SK-N-SH (cell line): ENCODE measurements around the gene SHROOM4. TPM values are rescaled to one million over a fixed set of nuclear protein-coding genes. Genes with fewer than 3 reads are reported as not detected.

Experiments used
- CTCF ChIA-PET: fragments of 300-600, 350-600 bp; formaldehyde crosslinking; extraction: SDS; loops from one replicate; lab custom pipeline; 2021; lab: Yijun Ruan, JAX
- POLR2A ChIA-PET: fragments of 350-600 bp; sonication (Branson Sonifier 250); formaldehyde crosslinking; extraction: SDS; loops from one replicate; lab custom pipeline; 2020; ENCODE audit warnings: antibody characterized with exemption, inconsistent platforms; lab: Yijun Ruan, JAX
- DNase-seq: peaks from one replicate; pipeline ENCODE4 v3.0.0; 2012
- H2AFZ ChIP-seq: fragments of 200-600 bp; sonication (generic); 2 replicates; pipeline ENCODE4 v1.8.1; 2016; ENCODE audit warnings: antibody characterized with exemption, mild to moderate bottlenecking, low read depth
- H3F3A ChIP-seq: fragments of 200-600 bp; sonication (generic); replicated peaks from 2 replicates; pipeline ENCODE3; 2016; ENCODE audit warnings: antibody characterized with exemption, mild to moderate bottlenecking; ENCODE audit not compliant: insufficient read depth
- H3K27ac ChIP-seq, 2 experiments: fragments of 200-500 bp in 1 of 2; fragments of 200-600 bp in 1 of 2; sonication (Bioruptor generic) in 1 of 2; sonication (generic), shearing (Covaris generic) in 1 of 2; 2 replicates each; pipeline versions ENCODE4 v1.5.1 to v1.6.1; 2014 to 2016; ENCODE audit warnings: low read depth in 2 of 2, inconsistent platforms in 1 of 2, low read length in 1 of 2, mild to moderate bottlenecking in 1 of 2, mixed read lengths in 1 of 2
- H3K27me3 ChIP-seq: fragments of 200-600 bp; sonication (generic), shearing (Covaris generic); 2 replicates; pipeline ENCODE4 v1.6.1; 2016; ENCODE audit warnings: mixed run types; ENCODE audit not compliant: insufficient read depth
- H3K36me3 ChIP-seq, 2 experiments: fragments of 200-500 bp in 1 of 2; fragments of 200-600 bp in 1 of 2; sonication (Bioruptor generic) in 1 of 2; sonication (generic) in 1 of 2; replicated peaks in 1 of 2; 2 replicates each; pipeline versions ENCODE3 to v1.5.1; 2014 to 2016; ENCODE audit warnings: low read length in 1 of 2, mild to moderate bottlenecking in 1 of 2; ENCODE audit not compliant: insufficient read depth in 2 of 2, control insufficient read depth in 1 of 2
- H3K4me1 ChIP-seq, 2 experiments: fragments of 200-500 bp in 1 of 2; fragments of 200-600 bp in 1 of 2; sonication (Bioruptor generic) in 1 of 2; sonication (generic), shearing (Covaris generic) in 1 of 2; 2 replicates each; pipeline versions ENCODE4 v1.5.1 to v1.6.1; 2014 to 2016; ENCODE audit warnings: low read depth in 1 of 2, low read length in 1 of 2, mixed run types in 1 of 2; ENCODE audit not compliant: insufficient read depth in 2 of 2, control insufficient read depth in 1 of 2
- H3K4me2 ChIP-seq: fragments of 200-600 bp; sonication (generic), shearing (Covaris generic); 2 replicates; pipeline ENCODE4 v1.6.1; 2017; ENCODE audit warnings: mixed run types
- H3K4me3 ChIP-seq, 2 experiments: fragments of 200-500 bp in 1 of 2; fragments of 200-600 bp in 1 of 2; sonication (Bioruptor generic) in 1 of 2; sonication (generic), shearing (Covaris generic) in 1 of 2; 2 replicates each; pipeline versions ENCODE4 v1.5.1 to v1.8.1; 2014 to 2016; ENCODE audit warnings: low read depth in 2 of 2, inconsistent platforms in 1 of 2, low read length in 1 of 2, mild to moderate bottlenecking in 1 of 2, mixed read lengths in 1 of 2, moderate library complexity in 1 of 2
- H3K79me2 ChIP-seq: fragments of 200-600 bp; sonication (generic); 2 replicates; pipeline ENCODE4 v1.8.1; 2017; ENCODE audit warnings: mild to moderate bottlenecking; ENCODE audit not compliant: insufficient read depth
- H3K9ac ChIP-seq: fragments of 200-600 bp; sonication (generic); 2 replicates; pipeline ENCODE4 v1.6.1; 2017; ENCODE audit warnings: mixed run types
- H3K9me2 ChIP-seq: fragments of 200-600 bp; sonication (generic); 2 replicates; pipeline ENCODE4 v1.6.1; 2017; ENCODE audit warnings: mixed run types
- H3K9me3 ChIP-seq: fragments of 200-600 bp; sonication (generic); 2 replicates; pipeline ENCODE4 v1.6.1; 2017; ENCODE audit warnings: mixed run types, mild to moderate bottlenecking, moderate library complexity
- H4K20me1 ChIP-seq: fragments of 200-600 bp; sonication (generic); 2 replicates; pipeline ENCODE4 v1.6.1; 2017; ENCODE audit warnings: mild to moderate bottlenecking, mixed run types; ENCODE audit not compliant: insufficient read depth
- CTCF ChIP-seq: fragments of 200-600 bp; sonication (generic); IDR thresholded peaks from 2 replicates; pipeline ENCODE4 v1.6.1; 2017; ENCODE audit warnings: antibody characterized with exemption, mild to moderate bottlenecking, moderate library complexity
- ELF1 ChIP-seq: IDR thresholded peaks from 2 replicates; pipeline ENCODE4 v1.4.0; 2012
- EZH2phosphoT487 ChIP-seq: fragments of 200-600 bp; sonication (generic); IDR thresholded peaks from 2 replicates; pipeline ENCODE4 v1.6.1; 2017; ENCODE audit warnings: low read depth, mixed run types, mild to moderate bottlenecking, antibody characterized with exemption, moderate library complexity, borderline replicate concordance
- FOSL2 ChIP-seq: IDR thresholded peaks from 2 replicates; pipeline ENCODE4 v1.4.0; 2012; ENCODE audit warnings: low read depth, mild to moderate bottlenecking, moderate library complexity, borderline replicate concordance
- FOXJ3 ChIP-seq: sonication (generic); formaldehyde crosslinking; IDR thresholded peaks from 2 replicates; pipeline ENCODE4 v1.5.1; 2020; ENCODE audit warnings: mild to moderate bottlenecking, missing genetic modification reagents
- FOXM1 ChIP-seq: IDR thresholded peaks from 2 replicates; pipeline ENCODE4 v1.4.0; 2012; ENCODE audit warnings: low read depth, mild to moderate bottlenecking
- GABPA ChIP-seq: IDR thresholded peaks from 2 replicates; pipeline ENCODE4 v1.4.0; 2012; ENCODE audit warnings: low read depth, mild to moderate bottlenecking
- GATA2 ChIP-seq: sonication (generic); formaldehyde crosslinking; IDR thresholded peaks from 2 replicates; pipeline ENCODE4 v1.5.0; 2020; ENCODE audit warnings: mild to moderate bottlenecking, missing genetic modification reagents
- MEF2A ChIP-seq: IDR thresholded peaks from 2 replicates; pipeline ENCODE4 v1.4.0; 2012; ENCODE audit warnings: low read depth, borderline replicate concordance
- NFIC ChIP-seq: IDR thresholded peaks from 2 replicates; pipeline ENCODE4 v1.4.0; 2012; ENCODE audit warnings: borderline replicate concordance
- PBX3 ChIP-seq: IDR thresholded peaks from 2 replicates; pipeline ENCODE4; 2012
- RCOR1 ChIP-seq: fragments of 150-350 bp; IDR thresholded peaks from 2 replicates; pipeline ENCODE4 v1.6.1; 2017; ENCODE audit warnings: antibody characterized with exemption, low read length
- RFX5 ChIP-seq: IDR thresholded peaks from 2 replicates; pipeline ENCODE4 v1.6.1; 2012; ENCODE audit warnings: mild to moderate bottlenecking, improper control_type of control experiment, low read length
- RXRA ChIP-seq: IDR thresholded peaks from 2 replicates; pipeline ENCODE4 v1.4.0; 2012; ENCODE audit warnings: low read depth, mild to moderate bottlenecking, borderline replicate concordance
- SIN3A ChIP-seq: IDR thresholded peaks from 2 replicates; pipeline ENCODE4 v1.6.1; 2012; ENCODE audit warnings: low read depth, mild to moderate bottlenecking, low read length, moderate library complexity, borderline replicate concordance
- TAF1 ChIP-seq: IDR thresholded peaks from 2 replicates; pipeline ENCODE4 v1.6.1; 2012; ENCODE audit warnings: low read depth, mild to moderate bottlenecking, low read length, moderate library complexity, borderline replicate concordance
- YY1 ChIP-seq: IDR thresholded peaks from 2 replicates; pipeline ENCODE4 v1.4.0; 2012; ENCODE audit warnings: low read depth, mild to moderate bottlenecking
- WGBS: methylation state at CpG from one replicate; pipeline ENCODE4 v1.1.6; 2017; ENCODE audit warnings: low lambda C conversion rate; 5-methylcytosine and 5-hydroxymethylcytosine counted together
- polyA plus RNA-seq, 3 experiments: library from polyadenylated mRNA; depleted of rRNA; stranded (reverse); fragments of >200 nt; gene quantifications; 2 replicates each; pipeline ENCODE4 v1.2.3, GENCODE V29; 2012
- TF ChIP-seq, protein P1 (sequence below): IDR thresholded peaks from 2 replicates; pipeline ENCODE4 v1.4.0; 2012; ENCODE audit warnings: low read depth, borderline replicate concordance
- TF ChIP-seq, protein P2 (sequence below): IDR thresholded peaks from 2 replicates; pipeline ENCODE4 v1.6.1; 2012; ENCODE audit warnings: mild to moderate bottlenecking, low read depth, low read length, moderate library complexity

The SHROOM4 gene
- polyA plus RNA-seq, 1 of the 3 experiments (the other 2 are of a cell fraction), result 0.31 TPM

DNA sequence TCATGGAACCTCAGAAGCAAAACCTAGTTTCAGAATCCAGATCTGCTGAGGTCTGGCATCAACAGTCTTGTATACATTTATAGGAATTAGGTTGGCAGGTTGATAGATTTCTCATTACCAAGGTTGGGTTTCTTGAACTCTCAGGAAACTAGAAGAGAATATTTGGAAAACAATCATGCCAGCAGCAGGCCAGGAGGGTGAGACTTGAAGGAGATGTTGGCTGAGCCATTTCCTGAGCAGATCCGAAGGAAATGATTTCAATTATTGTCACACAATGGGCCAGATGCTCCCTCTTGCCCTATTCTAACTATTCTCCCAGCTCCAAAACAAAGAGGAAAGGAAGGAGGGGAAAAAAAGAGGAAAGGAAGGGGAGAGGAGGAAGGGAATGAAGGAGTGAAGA, 45.2 kb downstream of the SHROOM4 start:
- CTCF ChIA-PET, result interaction anchor here (0.9 to 1.2 kb wide), 2 partner anchors 10 to 131 kb away, joined by 3 read pairs; no protein-coding TSS in a partner anchor
- no peak for TF ChIP-seq RCOR1
- no peak for TF ChIP-seq GABPA
- TF ChIP-seq ELF1, result no peak
- TF ChIP-seq, protein P1, sequence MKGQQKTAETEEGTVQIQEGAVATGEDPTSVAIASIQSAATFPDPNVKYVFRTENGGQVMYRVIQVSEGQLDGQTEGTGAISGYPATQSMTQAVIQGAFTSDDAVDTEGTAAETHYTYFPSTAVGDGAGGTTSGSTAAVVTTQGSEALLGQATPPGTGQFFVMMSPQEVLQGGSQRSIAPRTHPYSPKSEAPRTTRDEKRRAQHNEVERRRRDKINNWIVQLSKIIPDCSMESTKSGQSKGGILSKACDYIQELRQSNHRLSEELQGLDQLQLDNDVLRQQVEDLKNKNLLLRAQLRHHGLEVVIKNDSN, result no peak
- no peak for TF ChIP-seq CTCF
- TF ChIP-seq MEF2A, result no peak
- no peak for TF ChIP-seq PBX3
- TF ChIP-seq, protein P2, sequence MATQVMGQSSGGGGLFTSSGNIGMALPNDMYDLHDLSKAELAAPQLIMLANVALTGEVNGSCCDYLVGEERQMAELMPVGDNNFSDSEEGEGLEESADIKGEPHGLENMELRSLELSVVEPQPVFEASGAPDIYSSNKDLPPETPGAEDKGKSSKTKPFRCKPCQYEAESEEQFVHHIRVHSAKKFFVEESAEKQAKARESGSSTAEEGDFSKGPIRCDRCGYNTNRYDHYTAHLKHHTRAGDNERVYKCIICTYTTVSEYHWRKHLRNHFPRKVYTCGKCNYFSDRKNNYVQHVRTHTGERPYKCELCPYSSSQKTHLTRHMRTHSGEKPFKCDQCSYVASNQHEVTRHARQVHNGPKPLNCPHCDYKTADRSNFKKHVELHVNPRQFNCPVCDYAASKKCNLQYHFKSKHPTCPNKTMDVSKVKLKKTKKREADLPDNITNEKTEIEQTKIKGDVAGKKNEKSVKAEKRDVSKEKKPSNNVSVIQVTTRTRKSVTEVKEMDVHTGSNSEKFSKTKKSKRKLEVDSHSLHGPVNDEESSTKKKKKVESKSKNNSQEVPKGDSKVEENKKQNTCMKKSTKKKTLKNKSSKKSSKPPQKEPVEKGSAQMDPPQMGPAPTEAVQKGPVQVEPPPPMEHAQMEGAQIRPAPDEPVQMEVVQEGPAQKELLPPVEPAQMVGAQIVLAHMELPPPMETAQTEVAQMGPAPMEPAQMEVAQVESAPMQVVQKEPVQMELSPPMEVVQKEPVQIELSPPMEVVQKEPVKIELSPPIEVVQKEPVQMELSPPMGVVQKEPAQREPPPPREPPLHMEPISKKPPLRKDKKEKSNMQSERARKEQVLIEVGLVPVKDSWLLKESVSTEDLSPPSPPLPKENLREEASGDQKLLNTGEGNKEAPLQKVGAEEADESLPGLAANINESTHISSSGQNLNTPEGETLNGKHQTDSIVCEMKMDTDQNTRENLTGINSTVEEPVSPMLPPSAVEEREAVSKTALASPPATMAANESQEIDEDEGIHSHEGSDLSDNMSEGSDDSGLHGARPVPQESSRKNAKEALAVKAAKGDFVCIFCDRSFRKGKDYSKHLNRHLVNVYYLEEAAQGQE, result no peak
- no peak for TF ChIP-seq EZH2phosphoT487
- TF ChIP-seq FOXM1, result no peak
- no peak for TF ChIP-seq TAF1
- no peak for TF ChIP-seq SIN3A
- TF ChIP-seq NFIC, result no peak
- no peak for TF ChIP-seq GATA2 (CRISPR knock-in tag)
- TF ChIP-seq FOXJ3 (CRISPR knock-in tag), result no peak
- no peak for TF ChIP-seq FOSL2
- no peak for TF ChIP-seq YY1
- TF ChIP-seq RFX5, result no peak
- no peak for TF ChIP-seq RXRA
- no peaks in the 10 kb centered on the region; the same call in 1 of the 2 replicates for H3K27me3 ChIP-seq
- 3% methylated on average over 1 of the region's 1 CpG for WGBS
- no peaks in the 10 kb centered on the region for H3K36me3 ChIP-seq
- no peaks in the 10 kb centered on the region for H3K9me3 ChIP-seq
- no peak overlapping the region for H3K4me2 ChIP-seq
- no peaks in the 10 kb centered on the region for H3F3A ChIP-seq
- no peak overlapping the region for H3K4me3 ChIP-seq
- no peaks in the 10 kb centered on the region for H3K9me2 ChIP-seq
- H3K27ac ChIP-seq, result no peak overlapping the region
- no peaks in the 10 kb centered on the region for H3K79me2 ChIP-seq
- no peaks in the 10 kb centered on the region for H3K4me1 ChIP-seq
- H4K20me1 ChIP-seq, result no peaks in the 10 kb centered on the region
- DNase-seq, result no peak
- H2AFZ ChIP-seq, result no peak overlapping the region
- POLR2A ChIA-PET, result no interaction called here
- no peak overlapping the region for H3K9ac ChIP-seq
